DND-41 (cell line): ENCODE measurements around the gene RANBP17.

ENCODE experiments used
- EZH2 ChIP-seq: IDR thresholded peaks from 3 replicates; pipeline ENCODE4 v1.6.1; 2012; ENCODE audit warnings: borderline replicate concordance, low read depth, mild to moderate bottlenecking, moderate library complexity, low read length, inconsistent platforms; ENCODE audit not compliant: severe bottlenecking
- TF ChIP-seq, protein P1 (sequence below): IDR thresholded peaks from 2 replicates; pipeline ENCODE4 v1.5.1; 2012; ENCODE audit warnings: borderline replicate concordance, low read length, moderate library complexity, mild to moderate bottlenecking; ENCODE audit not compliant: poor library complexity, severe bottlenecking; ENCODE audit errors: extremely low read depth

DNA sequence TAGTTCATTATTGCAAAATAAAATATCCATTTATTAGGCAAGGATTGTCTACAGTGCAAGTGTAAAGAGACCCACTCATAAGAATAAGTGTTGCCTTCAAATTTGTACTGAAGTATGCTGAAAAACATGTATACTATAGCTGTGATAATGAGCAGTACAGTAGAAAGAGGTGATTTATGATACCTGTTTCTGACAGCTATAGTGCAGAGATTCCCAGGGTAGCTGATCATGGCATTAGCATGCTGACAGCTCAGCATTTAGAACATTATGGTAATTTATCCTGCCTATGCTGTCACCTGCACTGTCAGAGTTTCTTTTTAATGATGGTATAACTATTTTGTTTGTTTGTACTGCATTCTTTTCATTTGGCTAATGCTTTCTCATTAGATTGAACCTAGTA, 269.7 kb downstream of the RANBP17 start:
- TF ChIP-seq, protein P1, sequence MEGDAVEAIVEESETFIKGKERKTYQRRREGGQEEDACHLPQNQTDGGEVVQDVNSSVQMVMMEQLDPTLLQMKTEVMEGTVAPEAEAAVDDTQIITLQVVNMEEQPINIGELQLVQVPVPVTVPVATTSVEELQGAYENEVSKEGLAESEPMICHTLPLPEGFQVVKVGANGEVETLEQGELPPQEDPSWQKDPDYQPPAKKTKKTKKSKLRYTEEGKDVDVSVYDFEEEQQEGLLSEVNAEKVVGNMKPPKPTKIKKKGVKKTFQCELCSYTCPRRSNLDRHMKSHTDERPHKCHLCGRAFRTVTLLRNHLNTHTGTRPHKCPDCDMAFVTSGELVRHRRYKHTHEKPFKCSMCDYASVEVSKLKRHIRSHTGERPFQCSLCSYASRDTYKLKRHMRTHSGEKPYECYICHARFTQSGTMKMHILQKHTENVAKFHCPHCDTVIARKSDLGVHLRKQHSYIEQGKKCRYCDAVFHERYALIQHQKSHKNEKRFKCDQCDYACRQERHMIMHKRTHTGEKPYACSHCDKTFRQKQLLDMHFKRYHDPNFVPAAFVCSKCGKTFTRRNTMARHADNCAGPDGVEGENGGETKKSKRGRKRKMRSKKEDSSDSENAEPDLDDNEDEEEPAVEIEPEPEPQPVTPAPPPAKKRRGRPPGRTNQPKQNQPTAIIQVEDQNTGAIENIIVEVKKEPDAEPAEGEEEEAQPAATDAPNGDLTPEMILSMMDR = no peak
- TF ChIP-seq EZH2 = no peak
